ENCODE data around the gene ZCCHC13.

Gene ZCCHC13

DNA sequence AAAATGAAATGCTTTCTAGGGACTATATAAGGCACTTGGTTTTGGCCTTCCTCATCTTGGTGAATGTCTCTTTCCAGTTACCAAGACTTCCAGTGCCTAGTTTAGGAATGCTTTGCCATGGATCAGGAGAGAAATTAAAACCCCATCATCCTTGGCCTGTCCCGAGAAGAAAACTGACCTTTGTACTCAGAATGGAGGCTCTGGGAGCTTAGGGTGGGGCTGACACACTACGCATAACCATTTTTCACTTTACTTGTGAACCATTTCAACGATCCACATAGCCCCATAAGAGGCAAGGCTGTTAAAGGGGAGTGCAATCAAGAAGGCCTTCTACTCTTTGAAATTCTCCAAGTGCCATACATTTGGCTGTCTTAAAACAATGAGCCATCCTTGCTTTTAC is 26.7 kb upstream of the ZCCHC13 start:
- TF ChIP-seq, protein P1, sequence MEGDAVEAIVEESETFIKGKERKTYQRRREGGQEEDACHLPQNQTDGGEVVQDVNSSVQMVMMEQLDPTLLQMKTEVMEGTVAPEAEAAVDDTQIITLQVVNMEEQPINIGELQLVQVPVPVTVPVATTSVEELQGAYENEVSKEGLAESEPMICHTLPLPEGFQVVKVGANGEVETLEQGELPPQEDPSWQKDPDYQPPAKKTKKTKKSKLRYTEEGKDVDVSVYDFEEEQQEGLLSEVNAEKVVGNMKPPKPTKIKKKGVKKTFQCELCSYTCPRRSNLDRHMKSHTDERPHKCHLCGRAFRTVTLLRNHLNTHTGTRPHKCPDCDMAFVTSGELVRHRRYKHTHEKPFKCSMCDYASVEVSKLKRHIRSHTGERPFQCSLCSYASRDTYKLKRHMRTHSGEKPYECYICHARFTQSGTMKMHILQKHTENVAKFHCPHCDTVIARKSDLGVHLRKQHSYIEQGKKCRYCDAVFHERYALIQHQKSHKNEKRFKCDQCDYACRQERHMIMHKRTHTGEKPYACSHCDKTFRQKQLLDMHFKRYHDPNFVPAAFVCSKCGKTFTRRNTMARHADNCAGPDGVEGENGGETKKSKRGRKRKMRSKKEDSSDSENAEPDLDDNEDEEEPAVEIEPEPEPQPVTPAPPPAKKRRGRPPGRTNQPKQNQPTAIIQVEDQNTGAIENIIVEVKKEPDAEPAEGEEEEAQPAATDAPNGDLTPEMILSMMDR (IDR thresholded peaks at IDR 0.05; ENCODE audit: extremely low read depth, insufficient read depth, missing control alignments): no peak
- in situ Hi-C loops (cut with MboI; ENCODE audit: low pct_unique_long_range_greater_than_20kb, low sequenced_read_pairs, unreplicated experiment): no loop called here
- DNase-seq (ENCODE audit: low spot score): no peak

DNA sequence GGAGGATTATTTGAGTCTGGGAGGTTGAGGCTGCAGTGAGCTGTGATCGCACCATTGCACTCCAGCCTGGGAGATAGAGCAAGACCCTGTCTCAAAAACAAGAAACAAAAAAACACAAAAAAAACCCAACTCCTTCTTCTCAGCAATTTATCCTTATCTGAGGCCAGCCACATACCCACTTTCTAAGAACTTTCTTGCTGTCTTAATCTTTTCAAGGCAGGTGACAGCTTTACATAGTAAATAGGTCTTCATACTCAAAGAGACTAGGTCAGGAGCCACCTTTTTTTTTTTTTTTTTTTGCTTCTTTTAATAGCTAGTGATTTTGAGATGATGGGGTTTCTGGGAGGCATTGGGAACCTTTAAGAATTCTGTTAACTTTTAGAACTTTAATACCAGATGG is 26.1 kb upstream of the ZCCHC13 start:
- no peak for DNase-seq (ENCODE audit: low spot score)
- in situ Hi-C loops (cut with MboI; ENCODE audit: low pct_unique_long_range_greater_than_20kb, low sequenced_read_pairs, unreplicated experiment): no loop called here
- TF ChIP-seq, protein P1 (IDR thresholded peaks at IDR 0.05; ENCODE audit: extremely low read depth, insufficient read depth, missing control alignments): no peak

DNA sequence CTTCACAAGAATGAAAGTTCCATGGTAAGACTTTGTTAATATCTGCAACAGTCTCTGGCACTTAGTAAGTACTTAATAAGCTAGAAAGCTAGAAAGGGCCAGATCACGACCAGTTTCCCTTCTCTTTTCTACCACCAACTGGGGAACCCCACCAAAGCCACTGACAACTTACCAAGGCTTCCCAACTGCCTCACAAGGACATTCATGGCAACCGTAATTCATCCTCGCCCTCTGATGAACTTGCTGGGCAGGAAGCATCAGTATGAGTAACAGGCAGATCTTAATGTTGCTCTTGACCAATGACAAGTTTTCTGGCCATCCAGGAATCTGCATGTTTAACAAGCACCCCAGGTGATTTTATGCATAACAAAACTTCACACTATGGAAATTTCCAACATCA is 23.2 kb upstream of the ZCCHC13 start:
- TF ChIP-seq, protein P1 (IDR thresholded peaks at IDR 0.05; ENCODE audit: extremely low read depth, insufficient read depth, missing control alignments): no peak
- DNase-seq (ENCODE audit: low spot score): no peak
- in situ Hi-C loops (cut with MboI; ENCODE audit: low pct_unique_long_range_greater_than_20kb, low sequenced_read_pairs, unreplicated experiment): no loop called here

DNA sequence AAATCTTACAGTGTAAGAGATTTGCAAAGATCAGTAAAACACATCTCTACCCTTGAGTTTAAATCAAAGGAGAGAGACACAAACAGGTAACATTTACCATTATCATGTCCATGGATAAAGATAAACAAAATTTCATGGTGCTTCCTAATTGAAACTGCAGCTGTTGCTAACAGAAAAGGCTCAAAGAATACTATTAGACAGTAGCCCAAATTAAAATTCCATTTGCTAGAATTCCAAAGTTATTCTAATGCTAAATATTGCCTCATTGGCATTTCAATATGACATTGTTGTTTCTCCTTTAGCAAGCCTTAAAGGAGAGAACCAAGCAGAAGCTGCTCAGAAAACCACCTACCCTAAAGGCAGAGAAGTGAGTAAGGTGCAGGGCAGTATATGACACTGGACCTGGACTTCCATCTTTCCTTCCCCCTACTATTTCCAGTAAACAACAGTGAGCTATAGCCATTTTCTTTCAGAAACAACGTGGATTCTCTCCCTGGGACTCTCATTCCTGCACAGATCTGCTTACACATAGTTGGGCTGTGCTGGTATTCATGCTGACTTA is 19.5 kb upstream of the ZCCHC13 start:
- DNase-seq (ENCODE audit: low spot score): no peak
- in situ Hi-C loops (cut with MboI; ENCODE audit: low pct_unique_long_range_greater_than_20kb, low sequenced_read_pairs, unreplicated experiment): no loop called here
- TF ChIP-seq, protein P1 (IDR thresholded peaks at IDR 0.05; ENCODE audit: extremely low read depth, insufficient read depth, missing control alignments): no peak

DNA sequence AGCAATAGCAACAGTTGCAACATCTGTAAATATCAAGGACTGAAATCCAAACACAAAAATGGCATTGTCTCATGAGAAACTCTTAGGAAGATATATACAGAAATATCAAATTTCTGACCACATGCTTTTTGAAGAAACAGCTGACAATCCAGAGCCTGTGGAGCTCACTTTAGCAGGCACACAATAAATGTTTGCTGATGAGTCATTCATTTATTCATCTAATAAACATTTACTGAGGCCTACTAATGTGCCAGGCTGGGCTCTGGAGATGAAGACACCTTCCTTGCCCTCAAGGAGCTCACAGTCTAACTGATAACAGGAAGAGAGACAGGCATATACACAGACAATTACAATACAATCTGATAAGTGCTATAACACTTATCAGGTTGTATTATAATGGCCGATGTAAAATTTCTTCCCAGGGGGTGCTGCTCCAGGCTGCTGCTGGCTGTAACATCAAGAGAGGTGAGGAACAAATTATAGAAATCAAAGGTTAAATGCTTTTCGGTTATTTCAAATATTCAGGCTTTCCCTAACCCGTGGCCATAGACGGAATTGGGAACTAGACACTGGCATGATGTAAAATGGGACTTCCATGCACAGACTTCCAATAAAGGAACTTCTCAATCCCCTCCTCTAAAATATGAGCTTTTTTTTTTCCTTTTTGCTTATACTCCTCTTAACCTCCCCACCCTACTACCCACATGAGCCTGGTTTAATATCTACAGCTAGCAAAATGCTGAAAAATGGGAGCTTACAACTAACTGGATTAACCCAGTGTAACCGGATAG is 16.8 kb upstream of the ZCCHC13 start:
- in situ Hi-C loops (cut with MboI; ENCODE audit: low pct_unique_long_range_greater_than_20kb, low sequenced_read_pairs, unreplicated experiment): no loop called here
- DNase-seq (ENCODE audit: low spot score): no peak
- TF ChIP-seq, protein P1 (IDR thresholded peaks at IDR 0.05; ENCODE audit: extremely low read depth, insufficient read depth, missing control alignments): no peak

DNA sequence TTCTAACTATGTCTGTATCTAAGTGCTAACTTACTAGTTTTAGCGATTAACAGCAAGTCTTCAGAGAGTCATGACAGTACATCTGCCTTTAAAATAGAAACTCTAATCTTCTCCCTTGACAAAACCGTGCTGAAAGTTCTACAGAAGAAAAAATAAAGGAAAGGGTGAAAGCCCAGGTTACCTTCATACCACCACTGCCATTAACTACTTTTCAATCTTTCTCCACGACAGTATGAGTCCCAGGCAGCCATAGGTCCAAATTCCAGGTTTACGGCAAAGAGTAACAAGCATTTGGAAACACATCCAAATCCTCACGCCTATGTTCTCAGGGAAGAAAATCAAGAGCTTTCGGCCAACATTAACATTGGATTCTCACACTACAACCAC is 12.4 kb upstream of the ZCCHC13 start:
- TF ChIP-seq, protein P1 (IDR thresholded peaks at IDR 0.05; ENCODE audit: extremely low read depth, insufficient read depth, missing control alignments): no peak
- no peak for DNase-seq (ENCODE audit: low spot score)
- in situ Hi-C loops (cut with MboI; ENCODE audit: low pct_unique_long_range_greater_than_20kb, low sequenced_read_pairs, unreplicated experiment): no loop called here
